ENCODE measurements around the gene SMC5.

The SMC5 gene

GRCh38 chr9:70374962-70375618 lies 116.3 kb downstream of the SMC5 start:
- Histone ChIP-seq H3K4me3 (ENCODE audit: low read length) (no peak overlapping the region), H3K9me3 (ENCODE audit: insufficient read depth, low read length) (no peaks in the 10 kb centered on the region), H3K27me3 (ENCODE audit: low read depth, low read length) (no peaks in the 10 kb centered on the region), H3K27ac (ENCODE audit: low read length) (no peak overlapping the region), H3K36me3 (replicated peaks; ENCODE audit: low read depth, low read length) (no peaks in the 10 kb centered on the region), H3K4me2 (ENCODE audit: low read length) (no peak overlapping the region), H4K20me1 (ENCODE audit: insufficient read depth, low read length) (no peaks in the 10 kb centered on the region), H2AFZ (ENCODE audit: low read depth, low read length) (no peak overlapping the region), H3K79me2 (ENCODE audit: low read length) (no peaks in the 10 kb centered on the region), H3K9ac (ENCODE audit: low read length) (no peak overlapping the region), H3K4me1 (ENCODE audit: low read length) (no peaks in the 10 kb centered on the region)
- TF ChIP-seq CTCF (IDR thresholded peaks at IDR 0.05; ENCODE audit: low read depth, low read length): no peak
- no peak for TF ChIP-seq EZH2phosphoT487 (IDR thresholded peaks at IDR 0.05; ENCODE audit: low read depth)

- no peaks in the 10 kb centered on the region for H3K27me3 ChIP-seq (ENCODE audit: low read depth, low read length)
Observed at GRCh38 chr9:70382046-70382708, 123.4 kb downstream of the SMC5 start.

GRCh38 chr9:70382709-70383605 lies 124.2 kb downstream of the SMC5 start:
- no peaks in the 10 kb centered on the region for H4K20me1 ChIP-seq (ENCODE audit: insufficient read depth, low read length)
- H3K9me3 ChIP-seq (ENCODE audit: insufficient read depth, low read length): no peaks in the 10 kb centered on the region
- no peak for TF ChIP-seq CTCF (IDR thresholded peaks at IDR 0.05; ENCODE audit: low read depth, low read length)
- TF ChIP-seq EZH2phosphoT487 (IDR thresholded peaks at IDR 0.05; ENCODE audit: low read depth): no peak
- no peak overlapping the region for H3K4me2 ChIP-seq (ENCODE audit: low read length)
- no peaks in the 10 kb centered on the region for H3K4me1 ChIP-seq (ENCODE audit: low read length)
- H3K9ac ChIP-seq (ENCODE audit: low read length): no peak overlapping the region
- no peak overlapping the region for H2AFZ ChIP-seq (ENCODE audit: low read depth, low read length)
- no peaks in the 10 kb centered on the region for H3K79me2 ChIP-seq (ENCODE audit: low read length)
- H3K27me3 ChIP-seq (ENCODE audit: low read depth, low read length): no peaks in the 10 kb centered on the region
- H3K27ac ChIP-seq (ENCODE audit: low read length): no peak overlapping the region
- H3K36me3 ChIP-seq (replicated peaks; ENCODE audit: low read depth, low read length): no peaks in the 10 kb centered on the region
- no peak overlapping the region for H3K4me3 ChIP-seq (ENCODE audit: low read length)

More at GRCh38 chr9:70382046-70382708, 123.4 kb downstream of the SMC5 start:
- no peaks in the 10 kb centered on the region for H3K36me3 ChIP-seq (replicated peaks; ENCODE audit: low read depth, low read length)
- H4K20me1 ChIP-seq (ENCODE audit: insufficient read depth, low read length): no peaks in the 10 kb centered on the region
- no peak overlapping the region for H3K9ac ChIP-seq (ENCODE audit: low read length)
- no peaks in the 10 kb centered on the region for H3K4me1 ChIP-seq (ENCODE audit: low read length)
- no peaks in the 10 kb centered on the region for H3K79me2 ChIP-seq (ENCODE audit: low read length)
- no peak overlapping the region for H3K27ac ChIP-seq (ENCODE audit: low read length)
- TF ChIP-seq EZH2phosphoT487 (IDR thresholded peaks at IDR 0.05; ENCODE audit: low read depth) (no peak), CTCF (IDR thresholded peaks at IDR 0.05; ENCODE audit: low read depth, low read length) (no peak)
- H2AFZ ChIP-seq (ENCODE audit: low read depth, low read length): no peak overlapping the region
- H3K9me3 ChIP-seq (ENCODE audit: insufficient read depth, low read length): no peaks in the 10 kb centered on the region
- H3K4me3 ChIP-seq (ENCODE audit: low read length): no peak overlapping the region
- no peak overlapping the region for H3K4me2 ChIP-seq (ENCODE audit: low read length)

GRCh38 chr9:70385426-70385825 lies 126.6 kb downstream of the SMC5 start:
- H4K20me1 ChIP-seq (ENCODE audit: insufficient read depth, low read length): no peaks in the 10 kb centered on the region
- no peak overlapping the region for H2AFZ ChIP-seq (ENCODE audit: low read depth, low read length)
- H3K27ac ChIP-seq (ENCODE audit: low read length): no peak overlapping the region
- H3K79me2 ChIP-seq (ENCODE audit: low read length): no peaks in the 10 kb centered on the region
- no peaks in the 10 kb centered on the region for H3K4me1 ChIP-seq (ENCODE audit: low read length)
- H3K4me2 ChIP-seq (ENCODE audit: low read length): no peak overlapping the region
- H3K27me3 ChIP-seq (ENCODE audit: low read depth, low read length): 0 out of 2 replicates have a peak, but pooled peaks cover 3% of the 10 kb centered on the region
- H3K4me3 ChIP-seq (ENCODE audit: low read length): no peak overlapping the region
- no peaks in the 10 kb centered on the region for H3K36me3 ChIP-seq (replicated peaks; ENCODE audit: low read depth, low read length)
- no peaks in the 10 kb centered on the region for H3K9me3 ChIP-seq (ENCODE audit: insufficient read depth, low read length)
- no peak overlapping the region for H3K9ac ChIP-seq (ENCODE audit: low read length)
- TF ChIP-seq EZH2phosphoT487 (IDR thresholded peaks at IDR 0.05; ENCODE audit: low read depth) (no peak), CTCF (IDR thresholded peaks at IDR 0.05; ENCODE audit: low read depth, low read length) (no peak)
